T47D (cell line): ENCODE measurements around the gene PIGZ.

Experiments
- DNase-seq, 2 experiments: peaks; one replicate each; pipeline versions ENCODE4 v3.0.0 to v3.0.0-alpha.2; 2011 to 2012; ENCODE audit warnings: low read depth in 1 of 2, low spot score in 1 of 2
- JUND ChIP-seq: IDR thresholded peaks from 2 replicates; pipeline ENCODE4 v1.6.1; 2012; ENCODE audit warnings: low read depth
- in situ Hi-C: cut with HindIII; loops from 2 replicates; pipeline ENCODE4 v1.10.0; 2016; ENCODE audit warnings: low sequenced_read_pairs, low pct_unique_long_range_greater_than_20kb

Gene PIGZ

GRCh38 chr3:196927571-196928453 lies 40.8 kb downstream of the PIGZ start:
- in situ Hi-C loops = no loop called here

GRCh38 chr3:196920733-196921132 lies 47.9 kb downstream of the PIGZ start:
- in situ Hi-C loops = no loop called here
- TF ChIP-seq JUND = no peak
- DNase-seq = no peak

More at GRCh38 chr3:196927571-196928453, 40.8 kb downstream of the PIGZ start:
- DNase-seq = no peak
- no peak for TF ChIP-seq JUND

- TF ChIP-seq JUND = no peak
- DNase-seq = peak in 1 of 2 experiments; percentile 33
- in situ Hi-C loops = no loop called here
Observed at GRCh38 chr3:196918968-196919367, 49.7 kb downstream of the PIGZ start.

GRCh38 chr3:196916995-196917394 lies 51.6 kb downstream of the PIGZ start:
- no peak for DNase-seq
- in situ Hi-C loops = no loop called here
- TF ChIP-seq JUND = no peak

GRCh38 chr3:196916221-196916620 lies 52.4 kb downstream of the PIGZ start:
- DNase-seq = no peak
- in situ Hi-C loops = no loop called here
- TF ChIP-seq JUND = no peak

- in situ Hi-C loops = no loop called here
- no peak for DNase-seq
Observed at GRCh38 chr3:196915375-196915774, 53.3 kb downstream of the PIGZ start.

GRCh38 chr3:196914866-196915265 lies 53.8 kb downstream of the PIGZ start:
- TF ChIP-seq JUND = no peak
- DNase-seq = no peak
- in situ Hi-C loops = no loop called here

More at GRCh38 chr3:196915375-196915774, 53.3 kb downstream of the PIGZ start:
- no peak for TF ChIP-seq JUND

GRCh38 chr3:196903740-196904139 lies 64.9 kb downstream of the PIGZ start:
- DNase-seq = no peak
- TF ChIP-seq JUND = no peak
- in situ Hi-C loops = no loop called here

- DNase-seq = no peak
- no peak for TF ChIP-seq JUND
- in situ Hi-C loops = no loop called here
Observed at GRCh38 chr3:196902296-196902695, 66.3 kb downstream of the PIGZ start.

- in situ Hi-C loops = no loop called here
- no peak for TF ChIP-seq JUND
- no peak for DNase-seq
Observed at GRCh38 chr3:196901768-196902167, 66.9 kb downstream of the PIGZ start.
